Bronchial epithelial cell (primary cell): Measurements from ENCODE around the gene RASSF4. TPM values are rescaled to one million over a fixed set of nuclear protein-coding genes. Genes with fewer than 3 reads are reported as not detected.

Experiments
- DNase-seq: peaks from one replicate; pipeline ENCODE4 v3.0.0-alpha.2; 2010; ENCODE audit warnings: low read depth
- FAIRE-seq: peaks from 2 replicates; lab custom pipeline; 2011; peaks lifted over from hg19 to GRCh38; lab: Jason Lieb, UNC
- H3K27me3 ChIP-seq: 2 replicates; pipeline ENCODE4 v1.5.1; 2011; ENCODE audit warnings: low read length; ENCODE audit not compliant: control insufficient read depth, insufficient read depth
- H3K36me3 ChIP-seq: 2 replicates; pipeline ENCODE4 v1.5.1; 2011; ENCODE audit warnings: low read length; ENCODE audit not compliant: control insufficient read depth, insufficient read depth
- H3K4me3 ChIP-seq: 2 replicates; pipeline ENCODE4 v1.5.1; 2011; ENCODE audit warnings: mild to moderate bottlenecking, low read depth, low read length, control low read depth
- total RNA-seq: library from RNA; depleted of rRNA; stranded (reverse); fragments of >200 nt; gene quantifications from 2 replicates; pipeline ENCODE4 v1.2.1, GENCODE V29; 2014
- TF ChIP-seq, protein P1 (sequence below): IDR thresholded peaks from 2 replicates; pipeline ENCODE4 v1.5.1; 2011; ENCODE audit warnings: mild to moderate bottlenecking, moderate library complexity, low read length, control low read depth, inconsistent platforms; ENCODE audit not compliant: insufficient read depth, severe bottlenecking

RASSF4 gene
- total RNA-seq, 1 donor from 2014 or later, result 0.26 TPM

DNA sequence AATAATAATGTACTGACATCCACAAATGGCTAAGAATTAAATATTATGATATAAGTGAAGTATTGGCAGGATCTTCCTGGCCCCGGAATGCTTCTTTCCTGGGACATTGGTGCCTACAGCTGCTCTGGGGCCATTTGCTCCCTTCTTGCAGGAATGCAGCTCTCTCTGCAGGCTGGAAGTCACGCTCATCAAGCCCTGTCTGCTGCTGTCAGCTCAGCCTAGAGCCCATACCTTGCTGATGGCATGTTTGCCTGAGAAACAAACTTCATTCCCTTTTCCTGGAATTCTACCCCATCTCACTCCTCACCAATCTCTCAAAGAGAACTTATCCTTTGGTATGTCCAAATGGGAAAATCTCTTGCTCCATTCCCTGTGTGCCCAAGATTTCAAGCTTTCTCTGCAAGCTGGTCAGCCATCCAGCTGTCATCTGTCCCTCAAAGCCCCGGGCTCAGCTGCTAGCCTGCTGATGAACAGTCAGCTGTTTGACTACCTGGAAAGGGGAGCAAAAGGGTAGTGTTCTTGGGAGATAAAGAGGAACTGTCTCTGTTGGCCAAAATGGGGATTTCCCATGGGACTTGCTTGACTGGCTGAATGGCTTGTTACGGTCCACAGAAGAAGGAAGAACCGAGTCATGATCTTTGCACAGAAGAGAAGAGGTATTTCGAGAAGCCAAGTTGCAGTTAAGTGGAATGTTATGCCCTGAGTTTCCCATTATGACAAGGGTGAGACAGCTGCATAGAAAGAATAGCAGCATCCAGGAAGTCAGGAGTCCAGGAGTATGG is 12.0 kb upstream of the RASSF4 start:
- Histone ChIP-seq H3K27me3 (no peaks in the 10 kb centered on the region), H3K4me3 (no peak overlapping the region), H3K36me3 (no peaks in the 10 kb centered on the region)
- TF ChIP-seq, protein P1, sequence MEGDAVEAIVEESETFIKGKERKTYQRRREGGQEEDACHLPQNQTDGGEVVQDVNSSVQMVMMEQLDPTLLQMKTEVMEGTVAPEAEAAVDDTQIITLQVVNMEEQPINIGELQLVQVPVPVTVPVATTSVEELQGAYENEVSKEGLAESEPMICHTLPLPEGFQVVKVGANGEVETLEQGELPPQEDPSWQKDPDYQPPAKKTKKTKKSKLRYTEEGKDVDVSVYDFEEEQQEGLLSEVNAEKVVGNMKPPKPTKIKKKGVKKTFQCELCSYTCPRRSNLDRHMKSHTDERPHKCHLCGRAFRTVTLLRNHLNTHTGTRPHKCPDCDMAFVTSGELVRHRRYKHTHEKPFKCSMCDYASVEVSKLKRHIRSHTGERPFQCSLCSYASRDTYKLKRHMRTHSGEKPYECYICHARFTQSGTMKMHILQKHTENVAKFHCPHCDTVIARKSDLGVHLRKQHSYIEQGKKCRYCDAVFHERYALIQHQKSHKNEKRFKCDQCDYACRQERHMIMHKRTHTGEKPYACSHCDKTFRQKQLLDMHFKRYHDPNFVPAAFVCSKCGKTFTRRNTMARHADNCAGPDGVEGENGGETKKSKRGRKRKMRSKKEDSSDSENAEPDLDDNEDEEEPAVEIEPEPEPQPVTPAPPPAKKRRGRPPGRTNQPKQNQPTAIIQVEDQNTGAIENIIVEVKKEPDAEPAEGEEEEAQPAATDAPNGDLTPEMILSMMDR, result no peak
- DNase-seq (peak; percentile 16), FAIRE-seq (no peak)

DNA sequence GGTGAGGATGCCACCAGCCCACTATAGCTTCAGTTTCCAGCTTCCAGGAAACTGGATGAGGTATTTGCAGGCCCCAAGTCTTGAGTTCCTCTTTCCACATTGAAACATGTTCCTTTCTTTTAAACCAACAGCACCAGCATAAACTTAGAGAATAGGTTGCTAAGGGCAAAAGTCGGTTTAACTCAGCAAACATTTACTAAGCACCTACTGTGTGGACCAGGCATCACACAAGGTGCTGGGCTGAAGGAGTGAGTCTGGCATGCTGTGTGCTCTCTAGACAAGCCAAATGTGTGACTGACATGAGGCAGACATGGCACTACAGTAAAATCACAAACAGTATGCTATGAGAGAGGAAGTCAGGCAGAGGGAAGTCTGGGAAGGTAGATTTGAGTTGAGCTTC is 11.0 kb upstream of the RASSF4 start:
- Histone ChIP-seq H3K36me3 (no peaks in the 10 kb centered on the region), H3K4me3 (no peak overlapping the region), H3K27me3 (no peaks in the 10 kb centered on the region)
- DNase-seq (no peak), FAIRE-seq (no peak)
- TF ChIP-seq, protein P1, result no peak

DNA sequence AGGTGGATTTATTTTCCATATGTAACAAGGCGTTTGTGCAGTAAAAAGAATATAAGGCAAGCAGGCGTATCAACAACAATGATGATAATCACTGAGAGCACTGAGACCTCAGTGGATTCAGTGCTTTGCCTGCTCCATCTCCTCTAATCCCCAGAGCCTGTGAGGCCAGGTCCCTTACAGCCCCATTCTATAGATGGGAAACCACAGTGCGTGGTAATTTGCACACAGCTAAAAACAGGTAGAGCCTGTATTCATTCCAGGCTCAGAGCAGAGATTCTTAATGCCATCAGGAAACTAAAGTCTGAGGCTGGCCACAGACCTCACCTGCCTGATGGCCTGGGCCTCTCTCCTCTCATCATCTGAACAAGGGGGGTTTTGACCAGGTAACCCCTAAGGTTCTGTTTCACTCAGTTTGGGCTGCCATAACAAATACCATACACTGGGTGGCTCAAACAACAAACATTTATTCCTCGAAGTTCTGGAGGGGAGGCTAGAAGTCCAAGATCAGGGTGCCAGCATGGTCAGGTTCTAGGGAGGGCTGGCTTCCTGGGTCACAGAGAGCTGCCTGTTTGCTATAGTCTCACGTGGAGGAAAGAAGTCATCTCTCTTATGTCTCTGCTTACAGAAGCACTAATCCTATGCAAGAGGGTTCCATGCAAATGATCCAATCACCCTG is 10.3 kb upstream of the RASSF4 start:
- Histone ChIP-seq H3K4me3 (no peak overlapping the region), H3K27me3 (no peaks in the 10 kb centered on the region), H3K36me3 (no peaks in the 10 kb centered on the region)
- no peak for FAIRE-seq
- TF ChIP-seq, protein P1, result no peak
- DNase-seq, result no peak

DNA sequence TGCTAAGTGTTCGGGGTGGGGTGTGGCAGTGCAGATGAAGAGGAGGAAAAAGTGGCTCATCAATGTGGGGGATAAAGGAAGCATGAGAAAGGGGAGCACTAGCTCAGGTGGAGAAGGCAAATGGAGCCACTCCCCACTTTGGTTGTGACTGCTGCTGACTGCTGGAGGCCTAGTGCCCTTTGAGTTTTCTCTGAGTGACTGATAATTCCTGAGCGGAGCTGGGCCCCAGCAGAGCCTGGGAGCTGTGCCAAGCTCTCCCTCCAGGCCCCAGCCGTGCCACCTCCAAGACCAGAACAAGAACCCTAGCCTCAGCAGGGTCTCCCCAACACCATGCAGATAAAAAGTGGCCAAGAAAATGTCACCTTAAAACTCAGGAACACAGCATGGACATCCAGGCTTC is 9.7 kb upstream of the RASSF4 start:
- TF ChIP-seq, protein P1, result no peak
- Histone ChIP-seq H3K36me3 (no peaks in the 10 kb centered on the region), H3K4me3 (no peak overlapping the region), H3K27me3 (no peaks in the 10 kb centered on the region)
- DNase-seq (no peak), FAIRE-seq (no peak)

DNA sequence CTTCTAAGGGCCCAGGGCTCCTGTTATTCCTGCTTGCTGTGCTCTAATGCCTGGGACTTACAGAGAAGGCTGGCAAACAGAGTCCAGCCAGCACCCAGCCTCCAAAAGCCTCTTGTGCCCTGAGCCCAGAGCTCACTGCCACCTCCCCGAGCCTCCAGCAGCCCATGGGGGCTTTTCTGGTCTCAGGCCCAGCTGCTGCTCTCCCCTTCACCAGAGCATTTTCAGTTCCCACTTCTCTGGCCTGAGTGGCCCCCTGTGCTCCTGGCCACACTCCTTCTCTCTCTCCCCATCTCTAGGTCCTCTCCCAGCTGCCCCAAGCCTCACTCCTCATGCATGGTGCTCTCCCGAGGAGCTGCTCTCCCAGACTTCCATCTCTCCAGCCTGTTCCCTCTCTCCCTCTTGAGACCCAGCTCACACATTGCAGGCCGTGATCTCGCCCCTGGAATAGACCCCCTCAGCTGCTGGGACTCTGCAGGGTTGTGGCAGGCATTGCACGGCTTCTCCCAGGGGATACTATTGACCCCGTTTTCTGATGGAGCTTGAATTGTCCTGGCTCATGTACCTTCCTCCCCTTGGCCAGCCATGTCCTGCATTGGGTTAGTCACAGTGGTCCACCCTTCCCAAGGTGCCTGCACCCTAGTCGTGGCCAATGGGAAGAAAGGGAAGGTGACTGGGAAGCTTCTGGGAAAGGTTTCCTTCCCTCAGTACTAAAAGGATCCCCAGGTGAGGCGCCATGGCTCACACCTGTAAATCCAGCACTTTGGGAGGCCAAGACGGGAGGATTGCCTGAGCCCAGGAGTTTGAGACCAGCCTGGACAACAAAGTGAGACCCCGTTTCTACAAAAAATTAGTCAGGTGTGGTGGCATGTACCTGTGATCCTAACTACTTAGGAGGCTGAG is 9.0 kb upstream of the RASSF4 start:
- no peak overlapping the region for H3K4me3 ChIP-seq
- no peaks in the 10 kb centered on the region for H3K27me3 ChIP-seq
- TF ChIP-seq, protein P1, result no peak
- no peaks in the 10 kb centered on the region for H3K36me3 ChIP-seq
- FAIRE-seq (no peak), DNase-seq (no peak)
